Transverse colon (tissue), 4 donors: ENCODE results near the gene CACNA1C. TPM values are rescaled to one million over a fixed set of nuclear protein-coding genes. Genes with fewer than 3 reads are reported as not detected.

ENCODE experiments used
- DNase-seq: peaks from one replicate; pipeline ENCODE4 v3.0.0-alpha.2; 2019
- H3K27ac ChIP-seq, 4 donors: fragments of 200-600 bp; sonication (generic); 2 replicates each; pipeline ENCODE4 v1.5.1; 2016 to 2018; ENCODE audit warnings: inconsistent platforms in 4 of 4
- H3K27me3 ChIP-seq: fragments of 200-600 bp; sonication (generic); 2 replicates; pipeline ENCODE4 v1.5.1; 2017; ENCODE audit warnings: inconsistent platforms
- H3K36me3 ChIP-seq, 4 donors: fragments of 200-600 bp; sonication (generic); 2 replicates each; pipeline ENCODE4 v1.5.1; 2017 to 2019; ENCODE audit warnings: inconsistent platforms in 4 of 4
- H3K4me1 ChIP-seq, 4 donors: fragments of 200-600 bp; sonication (generic); 2 replicates each; pipeline ENCODE4 v1.5.1; 2017 to 2020; ENCODE audit warnings: inconsistent platforms in 4 of 4
- H3K4me3 ChIP-seq, 4 donors: fragments of 200-600 bp; sonication (generic); 1 replicate in 1 of 4; 2 replicates in 3 of 4; pipeline versions ENCODE4 v1.5.1 to v1.6.1; 2017 to 2019; ENCODE audit warnings: inconsistent platforms in 4 of 4
- H3K9me3 ChIP-seq, 2 donors: fragments of 200-600 bp; sonication (generic); 2 replicates each; pipeline ENCODE4 v1.5.1; 2017 to 2019; ENCODE audit warnings: inconsistent platforms in 2 of 2
- EP300 ChIP-seq: sonication (generic); formaldehyde crosslinking; IDR thresholded peaks from one replicate; pipeline ENCODE4 v1.6.1; 2017; ENCODE audit warnings: antibody characterized with exemption, low read depth
- POLR2A ChIP-seq: fragments of 450-650 bp; IDR thresholded peaks from one replicate; pipeline ENCODE4 v1.6.1; 2016; ENCODE audit warnings: antibody characterized with exemption, mild to moderate bottlenecking, moderate library complexity
- POLR2AphosphoS5 ChIP-seq, 3 donors: sonication (generic); formaldehyde crosslinking; IDR thresholded peaks; one replicate each; pipeline ENCODE4 v1.6.1; 2016; ENCODE audit warnings: antibody characterized with exemption in 3 of 3
- WGBS, 2 donors: methylation state at CpG; one replicate each; pipeline ENCODE4 v1.1.5; 2018; ENCODE audit warnings: low coverage in 1 of 2; 5-methylcytosine and 5-hydroxymethylcytosine counted together
- in situ Hi-C, 4 donors: fragments of 200-750 bp; cut with MboI; loops; one replicate each; pipeline versions ENCODE4 v1.15.0 to v1.15.1; 2017; ENCODE audit warnings: low sequenced_read_pairs in 3 of 4, low pct_ligation_motif_present in 1 of 4, low pct_unique_long_range_greater_than_20kb in 1 of 4
- intact Hi-C: fragments of 100-400 bp; cut with DNase I; formaldehyde crosslinking; loops from one replicate; pipeline ENCODE4 v1.15.1; 2023; ENCODE audit warnings: low total_unique reads
- total RNA-seq, 4 donors: library from RNA; depleted of rRNA; stranded (reverse); fragments of >200 nt; gene quantifications; one replicate each; pipeline ENCODE4 v1.1.0, GENCODE V29; 2016
- TF ChIP-seq, protein P1 (sequence below), 5 experiments: fragments of 200-600 bp in 3 of 5; fragments of 450-650 bp in 2 of 5; sonication (generic) in 3 of 5; IDR thresholded peaks; 1 replicate in 2 of 5; 2 replicates in 3 of 5; pipeline ENCODE4 v1.5.1; 2016 to 2017; ENCODE audit warnings: antibody characterized with exemption in 5 of 5, inconsistent platforms in 3 of 5, mild to moderate bottlenecking in 2 of 5, moderate library complexity in 1 of 5

Gene CACNA1C
- total RNA-seq, 4 donors from 2014 or later: 18.8 to 35.2 (median 24.8) TPM

DNA sequence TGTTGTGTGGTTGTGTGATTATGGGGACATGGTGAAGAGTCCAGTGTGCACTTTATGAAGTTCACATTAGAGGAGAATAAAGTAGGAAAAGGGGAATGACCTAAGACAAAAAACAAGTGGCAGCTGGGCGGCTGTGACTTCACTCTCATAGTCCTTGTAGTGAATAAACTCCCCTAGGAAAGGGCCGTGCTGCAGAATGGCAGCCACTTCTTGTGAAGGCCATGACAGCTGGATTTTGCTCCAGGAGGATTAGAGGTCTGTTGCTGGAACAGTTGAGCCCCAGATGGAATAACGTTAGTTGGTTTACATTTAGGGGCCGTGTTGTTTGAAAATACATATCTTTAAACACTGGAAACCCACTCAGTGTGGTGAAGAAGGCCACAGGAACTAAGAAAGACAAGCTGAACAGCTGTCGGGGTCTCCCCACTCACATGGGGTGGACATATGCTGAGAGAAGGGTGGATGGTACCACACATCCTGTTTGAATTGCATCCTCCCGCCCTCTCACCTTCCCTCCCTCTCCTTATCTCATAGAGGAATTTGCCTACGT, 276.9 kb downstream of the CACNA1C start:
- Histone ChIP-seq H3K4me1 (no peaks in the 10 kb centered on the region), H3K27ac (peak overlapping the region in 2 of 4 donors; percentile 0 to 27), H3K27me3 (no peaks in the 10 kb centered on the region), H3K9me3 (no peaks in the 10 kb centered on the region), H3K4me3 (no peak overlapping the region), H3K36me3 (no peaks in the 10 kb centered on the region)
- 72 to 100% methylated on average over 1 to 7 of the region's 7 CpGs for WGBS, 2 donors
- intact Hi-C loops (no loop called here), in situ Hi-C loops (no loop called here)
- TF ChIP-seq POLR2A (no peak), EP300 (no peak), POLR2AphosphoS5 (IDR thresholded peaks at IDR 0.05) (no peak)
- TF ChIP-seq, protein P1, sequence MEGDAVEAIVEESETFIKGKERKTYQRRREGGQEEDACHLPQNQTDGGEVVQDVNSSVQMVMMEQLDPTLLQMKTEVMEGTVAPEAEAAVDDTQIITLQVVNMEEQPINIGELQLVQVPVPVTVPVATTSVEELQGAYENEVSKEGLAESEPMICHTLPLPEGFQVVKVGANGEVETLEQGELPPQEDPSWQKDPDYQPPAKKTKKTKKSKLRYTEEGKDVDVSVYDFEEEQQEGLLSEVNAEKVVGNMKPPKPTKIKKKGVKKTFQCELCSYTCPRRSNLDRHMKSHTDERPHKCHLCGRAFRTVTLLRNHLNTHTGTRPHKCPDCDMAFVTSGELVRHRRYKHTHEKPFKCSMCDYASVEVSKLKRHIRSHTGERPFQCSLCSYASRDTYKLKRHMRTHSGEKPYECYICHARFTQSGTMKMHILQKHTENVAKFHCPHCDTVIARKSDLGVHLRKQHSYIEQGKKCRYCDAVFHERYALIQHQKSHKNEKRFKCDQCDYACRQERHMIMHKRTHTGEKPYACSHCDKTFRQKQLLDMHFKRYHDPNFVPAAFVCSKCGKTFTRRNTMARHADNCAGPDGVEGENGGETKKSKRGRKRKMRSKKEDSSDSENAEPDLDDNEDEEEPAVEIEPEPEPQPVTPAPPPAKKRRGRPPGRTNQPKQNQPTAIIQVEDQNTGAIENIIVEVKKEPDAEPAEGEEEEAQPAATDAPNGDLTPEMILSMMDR (IDR thresholded peaks at IDR 0.05): no peak
- DNase-seq: no peak

- 60 to 69% methylated on average over 1 of the region's 1 CpG for WGBS, 2 donors
- H3K9me3 ChIP-seq: no peaks in the 10 kb centered on the region
- intact Hi-C loops (no loop called here), in situ Hi-C loops (no loop called here)
- H3K4me1 ChIP-seq: peaks cover 0 to 22% (median 16%) of the 10 kb centered on the region in 4 donors
- no peaks in the 10 kb centered on the region for H3K36me3 ChIP-seq
- no peak for DNase-seq
- peak overlapping the region in 3 of 4 donors; percentile 9 to 52 (median 22) for H3K27ac ChIP-seq
- TF ChIP-seq EP300: no peak
- TF ChIP-seq POLR2A: no peak
- TF ChIP-seq POLR2AphosphoS5 (IDR thresholded peaks at IDR 0.05): no peak
- TF ChIP-seq, protein P1 (IDR thresholded peaks at IDR 0.05): no peak
- no peak overlapping the region for H3K4me3 ChIP-seq
- H3K27me3 ChIP-seq: no peaks in the 10 kb centered on the region
Measured at GRCh38 chr12:2332236-2332635, 279.4 kb downstream of the CACNA1C start.

GRCh38 chr12:2332947-2333346, 280.2 kb downstream of the CACNA1C start:
- Histone ChIP-seq H3K36me3 (no peaks in the 10 kb centered on the region), H3K4me1 (peaks cover 0 to 29% (median 19%) of the 10 kb centered on the region in 4 donors), H3K27ac (peak overlapping the region in 3 of 4 donors; percentile 9 to 52 (median 22)), H3K27me3 (no peaks in the 10 kb centered on the region), H3K4me3 (no peak overlapping the region), H3K9me3 (no peaks in the 10 kb centered on the region)
- TF ChIP-seq POLR2A (no peak), POLR2AphosphoS5 (IDR thresholded peaks at IDR 0.05) (no peak), EP300 (no peak)
- TF ChIP-seq, protein P1 (IDR thresholded peaks at IDR 0.05): no peak
- 49 to 68% methylated on average over 3 to 7 of the region's 7 CpGs for WGBS, 2 donors
- in situ Hi-C loops: no loop called here
- intact Hi-C loops: no loop called here
- DNase-seq: no peak

GRCh38 chr12:2333491-2334195, 280.9 kb downstream of the CACNA1C start:
- in situ Hi-C loops (no loop called here), intact Hi-C loops (no loop called here)
- TF ChIP-seq EP300: no peak
- TF ChIP-seq POLR2AphosphoS5 (IDR thresholded peaks at IDR 0.05): no peak
- no peak for TF ChIP-seq POLR2A
- Histone ChIP-seq H3K4me1 (peaks cover 0 to 36% (median 25%) of the 10 kb centered on the region in 4 donors), H3K36me3 (no peaks in the 10 kb centered on the region), H3K27ac (peak overlapping the region in 3 of 4 donors; percentile 9 to 52 (median 22)), H3K27me3 (no peaks in the 10 kb centered on the region), H3K9me3 (no peaks in the 10 kb centered on the region), H3K4me3 (no peak overlapping the region)
- WGBS, 2 donors: 91% methylated on average over 7 of the region's 7 CpGs; no CpG with 5 or more reads in 1 of the 2 donors
- DNase-seq: no peak
